ENCODE results near the gene COPA. TPM values are rescaled to one million over a fixed set of nuclear protein-coding genes. Genes with fewer than 3 reads are reported as not detected.
A peak's percentile ranks its signal among the peaks of the same experiment; 100 is the strongest.
"Not testable (repeated sequence)": the region's sequence is repeated elsewhere in the genome, so short reads cannot be mapped to it uniquely, and the experiment has no call there.

Gene COPA
- total RNA-seq (2022) (153 and 155 TPM in 2 replicates), Bru-seq, nascent RNA (percentile 94 among the genes with signal in this experiment), BruChase-seq, experiment 1, labeled RNA remaining after a 2-hour chase (percentile 93 among the genes with signal in this experiment), BruChase-seq, experiment 2, labeled RNA remaining after a 6-hour chase (percentile 94 among the genes with signal in this experiment)
- long read RNA-seq, full-length matches to known transcripts = 196 of 283 reads
- long read RNA-seq, partial matches to known transcripts = 66 of 283 reads
- long read RNA-seq, other reads (novel, unspliced or antisense) = 21 of 283 reads

GRCh38 chr1:160342953-160343869, at the start of gene COPA, which contains the start of gene NCSTN:
Gene COPA (minus strand): TSS chr1:160343250. CDS start chr1:160343170, 80 bp downstream.
Gene NCSTN (plus strand): TSS chr1:160343383. CDS start chr1:160343397, 14 bp downstream.
- ChIA-PET CTCF (interaction anchor here (0.7 kb wide), 1 partner anchor 51 kb away, joined by 5 read pairs; no protein-coding TSS in a partner anchor), POLR2A (interaction anchor here (0.5 to 1.1 kb wide), 2 partner anchors 30 to 81 kb away, joined by 3 to 5 read pairs; partner anchors contain the start of gene DCAF8)
- peak within 1 kb of the TSS; percentile 88 for H3K4me3 Mint-ChIP-seq (ENCODE audit: unreplicated experiment)
- no peaks in the 10 kb centered on the region for H3K36me3 ChIP-seq (ENCODE audit: control insufficient read depth, insufficient read depth, low read length)
- DNase-seq = peak; percentile 93 to 96
- H3K9me3 Mint-ChIP-seq (ENCODE audit: unreplicated experiment) = no peaks in the 10 kb centered on the region
- no peak for TF ChIP-seq CTCF (IDR thresholded peaks at IDR 0.05; ENCODE audit: insufficient read depth in 1 of 2, low read depth in 1 of 2, low read length in 1 of 2, severe bottlenecking in 1 of 2, unreplicated experiment in 1 of 2)
- H3K4me3 ChIP-seq (ENCODE audit: low read depth, low read length) = peak within 1 kb of the TSS; percentile 85
- BruUV-seq (replicated peaks) = no TSS peak
- no peaks in the 10 kb centered on the region for H3K9me3 ChIP-seq
- H3K4me1 ChIP-seq = 0 out of 2 replicates have a peak, but pooled peaks cover 6% of the 10 kb centered on the region
- H3K27ac Mint-ChIP-seq (ENCODE audit: unreplicated experiment) = peak within 1 kb of the TSS; percentile 97
- intact Hi-C loops (cut with micrococcal nuclease; ENCODE audit: unreplicated experiment) = loop anchor here (1.0 to 2.0 kb wide), 2 partner anchors 58 to 73 kb away; partner anchors contain the start of gene PEX19
- H3K36me3 Mint-ChIP-seq (ENCODE audit: insufficient read depth, unreplicated experiment) = peaks cover 52% of the 10 kb centered on the region
- H3K4me1 Mint-ChIP-seq (ENCODE audit: low read depth, unreplicated experiment) = no peaks in the 10 kb centered on the region
- H3K27me3 ChIP-seq (replicated peaks; ENCODE audit: control insufficient read depth, insufficient read depth, low read length) = no peaks in the 10 kb centered on the region
- no peaks in the 10 kb centered on the region for H3K27me3 Mint-ChIP-seq (ENCODE audit: insufficient read depth, unreplicated experiment)

GRCh38 chr1:160388406-160388805, 45.4 kb upstream of the COPA start:
- H3K27ac Mint-ChIP-seq (ENCODE audit: unreplicated experiment); H3K27me3 ChIP-seq (replicated peaks; ENCODE audit: control insufficient read depth, insufficient read depth, low read length); H3K27me3 Mint-ChIP-seq (ENCODE audit: insufficient read depth, unreplicated experiment); intact Hi-C loops (cut with micrococcal nuclease; ENCODE audit: unreplicated experiment); BruUV-seq (replicated peaks); H3K9me3 ChIP-seq; H3K9me3 Mint-ChIP-seq (ENCODE audit: unreplicated experiment); H3K4me3 Mint-ChIP-seq (ENCODE audit: unreplicated experiment); H3K36me3 Mint-ChIP-seq (ENCODE audit: insufficient read depth, unreplicated experiment); H3K4me3 ChIP-seq (ENCODE audit: low read depth, low read length); POLR2A ChIA-PET; H3K4me1 Mint-ChIP-seq (ENCODE audit: low read depth, unreplicated experiment); DNase-seq; H3K36me3 ChIP-seq (ENCODE audit: control insufficient read depth, insufficient read depth, low read length); H3K4me1 ChIP-seq; CTCF ChIA-PET: not testable (repeated sequence)

- H3K4me3 Mint-ChIP-seq (ENCODE audit: unreplicated experiment); DNase-seq; intact Hi-C loops (cut with micrococcal nuclease; ENCODE audit: unreplicated experiment); CTCF ChIA-PET; H3K9me3 ChIP-seq; BruUV-seq (replicated peaks); H3K36me3 ChIP-seq (ENCODE audit: control insufficient read depth, insufficient read depth, low read length); H3K4me1 Mint-ChIP-seq (ENCODE audit: low read depth, unreplicated experiment); POLR2A ChIA-PET; H3K27me3 Mint-ChIP-seq (ENCODE audit: insufficient read depth, unreplicated experiment); H3K9me3 Mint-ChIP-seq (ENCODE audit: unreplicated experiment); H3K36me3 Mint-ChIP-seq (ENCODE audit: insufficient read depth, unreplicated experiment); H3K27me3 ChIP-seq (replicated peaks; ENCODE audit: control insufficient read depth, insufficient read depth, low read length); H3K4me3 ChIP-seq (ENCODE audit: low read depth, low read length); H3K27ac Mint-ChIP-seq (ENCODE audit: unreplicated experiment); H3K4me1 ChIP-seq: not testable (repeated sequence)
Observed at GRCh38 chr1:160384812-160385211, 41.8 kb upstream of the COPA start.

All from Caco-2 (cell line).